OCI-LY7 (cell line): Measurements from ENCODE around the gene EXD2.

Source experiments
- EZH2phosphoT487 ChIP-seq: fragments of 200-600 bp; sonication (generic); IDR thresholded peaks from 2 replicates; pipeline ENCODE4 v1.6.1; 2018; ENCODE audit warnings: low read depth, borderline replicate concordance, mild to moderate bottlenecking, mixed run types, antibody characterized with exemption, low read length, moderate library complexity, mixed read lengths
- TF ChIP-seq, protein P1 (sequence below): fragments of 200-600 bp; sonication (generic); conservative IDR thresholded peaks from 2 replicates; pipeline ENCODE4 v1.5.1; 2014; ENCODE audit warnings: mild to moderate bottlenecking, antibody characterized with exemption, low read length, moderate library complexity, mixed read lengths

- TF ChIP-seq, protein P1, sequence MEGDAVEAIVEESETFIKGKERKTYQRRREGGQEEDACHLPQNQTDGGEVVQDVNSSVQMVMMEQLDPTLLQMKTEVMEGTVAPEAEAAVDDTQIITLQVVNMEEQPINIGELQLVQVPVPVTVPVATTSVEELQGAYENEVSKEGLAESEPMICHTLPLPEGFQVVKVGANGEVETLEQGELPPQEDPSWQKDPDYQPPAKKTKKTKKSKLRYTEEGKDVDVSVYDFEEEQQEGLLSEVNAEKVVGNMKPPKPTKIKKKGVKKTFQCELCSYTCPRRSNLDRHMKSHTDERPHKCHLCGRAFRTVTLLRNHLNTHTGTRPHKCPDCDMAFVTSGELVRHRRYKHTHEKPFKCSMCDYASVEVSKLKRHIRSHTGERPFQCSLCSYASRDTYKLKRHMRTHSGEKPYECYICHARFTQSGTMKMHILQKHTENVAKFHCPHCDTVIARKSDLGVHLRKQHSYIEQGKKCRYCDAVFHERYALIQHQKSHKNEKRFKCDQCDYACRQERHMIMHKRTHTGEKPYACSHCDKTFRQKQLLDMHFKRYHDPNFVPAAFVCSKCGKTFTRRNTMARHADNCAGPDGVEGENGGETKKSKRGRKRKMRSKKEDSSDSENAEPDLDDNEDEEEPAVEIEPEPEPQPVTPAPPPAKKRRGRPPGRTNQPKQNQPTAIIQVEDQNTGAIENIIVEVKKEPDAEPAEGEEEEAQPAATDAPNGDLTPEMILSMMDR: no peak
- TF ChIP-seq EZH2phosphoT487: no peak
Observed at GRCh38 chr14:69237584-69237983, 46.3 kb downstream of the EXD2 start.
